Sigmoid colon (tissue), 3 donors: ENCODE data around the gene TREM2.

Experiments
- POLR2A ChIP-seq, 2 donors: fragments of 450-650 bp; IDR thresholded peaks; one replicate each; pipeline ENCODE4 v1.6.1; 2016; ENCODE audit warnings: antibody characterized with exemption in 2 of 2, mild to moderate bottlenecking in 2 of 2, moderate library complexity in 2 of 2
- TF ChIP-seq, protein P1 (sequence below), 4 experiments: fragments of 450-650 bp in 3 of 4; fragments of 200-600 bp in 1 of 4; IDR thresholded peaks; one replicate each; pipeline ENCODE4 v1.5.1; 2016 to 2019; ENCODE audit warnings: antibody characterized with exemption in 4 of 4, mild to moderate bottlenecking in 3 of 4, moderate library complexity in 2 of 4

GRCh38 chr6:41111017-41111416 is 51.9 kb downstream of the TREM2 start:
- TF ChIP-seq, protein P1, sequence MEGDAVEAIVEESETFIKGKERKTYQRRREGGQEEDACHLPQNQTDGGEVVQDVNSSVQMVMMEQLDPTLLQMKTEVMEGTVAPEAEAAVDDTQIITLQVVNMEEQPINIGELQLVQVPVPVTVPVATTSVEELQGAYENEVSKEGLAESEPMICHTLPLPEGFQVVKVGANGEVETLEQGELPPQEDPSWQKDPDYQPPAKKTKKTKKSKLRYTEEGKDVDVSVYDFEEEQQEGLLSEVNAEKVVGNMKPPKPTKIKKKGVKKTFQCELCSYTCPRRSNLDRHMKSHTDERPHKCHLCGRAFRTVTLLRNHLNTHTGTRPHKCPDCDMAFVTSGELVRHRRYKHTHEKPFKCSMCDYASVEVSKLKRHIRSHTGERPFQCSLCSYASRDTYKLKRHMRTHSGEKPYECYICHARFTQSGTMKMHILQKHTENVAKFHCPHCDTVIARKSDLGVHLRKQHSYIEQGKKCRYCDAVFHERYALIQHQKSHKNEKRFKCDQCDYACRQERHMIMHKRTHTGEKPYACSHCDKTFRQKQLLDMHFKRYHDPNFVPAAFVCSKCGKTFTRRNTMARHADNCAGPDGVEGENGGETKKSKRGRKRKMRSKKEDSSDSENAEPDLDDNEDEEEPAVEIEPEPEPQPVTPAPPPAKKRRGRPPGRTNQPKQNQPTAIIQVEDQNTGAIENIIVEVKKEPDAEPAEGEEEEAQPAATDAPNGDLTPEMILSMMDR (IDR thresholded peaks at IDR 0.05), result no peak
- TF ChIP-seq POLR2A (IDR thresholded peaks at IDR 0.05), result no peak
